Endothelial cell (in vitro differentiated cells): ENCODE data around the gene SPATS2L. TPM values are rescaled to one million over a fixed set of nuclear protein-coding genes. Genes with fewer than 3 reads are reported as not detected.
A peak's percentile ranks its signal among the peaks of the same experiment; 100 is the strongest.

Source experiments
- DNase-seq: peaks from one replicate; pipeline ENCODE4 v3.0.0; 2021; ENCODE audit warnings: low spot score
- H3K27ac Mint-ChIP-seq: one replicate; pipeline ENCODE4 v1.8.0; 2021; ENCODE audit warnings: mixed read lengths, inconsistent platforms; ENCODE audit not compliant: unreplicated experiment
- H3K27me3 Mint-ChIP-seq: one replicate; pipeline ENCODE4 v1.8.0; 2021; ENCODE audit warnings: mild to moderate bottlenecking, moderate library complexity, mixed read lengths, inconsistent platforms; ENCODE audit not compliant: unreplicated experiment
- H3K36me3 Mint-ChIP-seq: one replicate; pipeline ENCODE4 v1.8.0; 2021; ENCODE audit warnings: mild to moderate bottlenecking, low read depth, mixed read lengths, inconsistent platforms; ENCODE audit not compliant: unreplicated experiment
- H3K4me1 Mint-ChIP-seq: one replicate; pipeline ENCODE4 v1.8.0; 2021; ENCODE audit warnings: mild to moderate bottlenecking, mixed read lengths, inconsistent platforms; ENCODE audit not compliant: unreplicated experiment
- H3K4me3 Mint-ChIP-seq: one replicate; pipeline ENCODE4 v1.8.0; 2021; ENCODE audit warnings: mild to moderate bottlenecking, mixed read lengths, inconsistent platforms; ENCODE audit not compliant: unreplicated experiment
- H3K9me3 Mint-ChIP-seq: one replicate; pipeline ENCODE4 v1.8.0; 2021; ENCODE audit warnings: mixed read lengths, inconsistent platforms; ENCODE audit not compliant: unreplicated experiment
- CTCF ChIP-seq: fragments of 200-600 bp; sonication (generic); IDR thresholded peaks from one replicate; pipeline ENCODE4 v1.5.0; 2021; ENCODE audit warnings: antibody characterized with exemption; ENCODE audit not compliant: unreplicated experiment
- total RNA-seq: library from RNA; stranded (reverse); fragmentation: NEBNext Ultra II Directional; extraction: Animal tissue kit (Norgen Biotek cat#: 25700); gene quantifications from one replicate; pipeline ENCODE4 v1.2.1, GENCODE V29; 2021; ENCODE audit not compliant: unreplicated experiment

Gene SPATS2L
- total RNA-seq, 1 donor from 2014 or later = 72.9 TPM

GRCh38 chr2:200377355-200378336 is 71.2 kb downstream of the SPATS2L start:
- no peak for TF ChIP-seq CTCF
- Mint-ChIP-seq H3K9me3 (no peaks in the 10 kb centered on the region), H3K36me3 (no peaks in the 10 kb centered on the region), H3K27ac (peak overlapping the region; percentile 96), H3K4me1 (peaks cover 52% of the 10 kb centered on the region), H3K27me3 (peaks cover 2% of the 10 kb centered on the region), H3K4me3 (no peak overlapping the region)
- DNase-seq = no peak

DNA sequence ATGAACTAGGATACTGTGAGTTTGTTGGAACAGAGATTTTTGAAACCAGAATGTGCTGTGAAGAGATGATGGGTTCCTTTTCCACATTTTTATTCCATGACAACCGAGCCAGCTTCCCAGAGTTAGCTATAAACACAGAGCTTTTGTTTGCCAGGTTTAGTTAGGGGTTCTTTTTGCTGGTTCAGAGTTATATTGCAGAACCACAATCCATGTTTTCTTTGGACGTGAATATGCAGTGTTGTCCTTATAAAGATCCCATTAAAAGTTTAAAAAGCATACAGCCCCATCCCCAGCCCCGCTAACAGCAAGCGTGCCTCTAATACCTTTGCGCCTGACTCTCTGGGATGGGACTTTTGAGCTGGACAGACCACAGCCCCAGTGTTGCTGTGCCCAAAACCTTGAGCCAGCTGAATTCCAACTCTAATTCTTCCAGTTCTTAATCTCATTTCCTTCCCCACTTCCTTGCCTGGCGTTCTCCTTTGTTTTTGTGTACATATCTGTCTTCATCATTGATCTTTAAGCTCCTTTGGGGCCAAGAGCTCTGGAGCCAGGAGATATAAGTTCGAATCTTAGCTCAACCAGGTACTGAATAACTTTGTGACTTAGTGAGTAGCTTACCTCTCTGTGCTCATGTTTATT is 72.3 kb downstream of the SPATS2L start:
- peaks cover 58% of the 10 kb centered on the region for H3K4me1 Mint-ChIP-seq
- peak overlapping the region; percentile 6 for H3K4me3 Mint-ChIP-seq
- H3K27me3 Mint-ChIP-seq = peaks cover 2% of the 10 kb centered on the region
- no peak for TF ChIP-seq CTCF
- no peaks in the 10 kb centered on the region for H3K36me3 Mint-ChIP-seq
- no peaks in the 10 kb centered on the region for H3K9me3 Mint-ChIP-seq
- H3K27ac Mint-ChIP-seq = peak overlapping the region; percentile 96
- no peak for DNase-seq

DNA sequence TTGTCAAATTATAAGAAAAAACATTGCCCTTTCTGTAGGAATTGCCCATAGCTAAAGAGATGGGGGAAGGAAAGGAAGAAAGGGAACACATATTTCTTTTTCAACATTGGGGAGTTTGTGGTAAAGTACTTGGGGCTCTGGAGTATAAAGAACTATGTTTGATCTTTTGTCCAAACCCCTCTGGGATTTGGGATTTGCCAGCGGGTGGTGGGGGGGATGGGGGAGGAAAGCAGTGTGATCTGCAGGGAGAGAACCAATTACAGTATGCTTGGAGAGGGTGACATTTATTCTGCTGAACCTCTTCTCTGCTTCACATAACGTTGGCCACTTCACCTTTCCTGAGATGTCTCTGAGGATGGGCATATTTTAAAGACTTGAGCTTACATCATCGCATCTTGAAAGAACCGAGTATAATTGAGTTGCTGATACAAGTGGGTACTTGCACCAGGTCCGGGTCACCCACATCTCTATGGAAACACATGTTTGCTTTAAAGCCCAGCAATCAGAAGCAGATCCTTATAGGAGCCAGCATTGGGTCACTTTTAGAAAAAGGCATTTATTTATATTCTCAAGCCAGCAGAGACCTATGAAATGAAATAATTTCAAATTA is 73.1 kb downstream of the SPATS2L start:
- H3K4me1 Mint-ChIP-seq = peaks cover 58% of the 10 kb centered on the region
- TF ChIP-seq CTCF = no peak
- H3K27me3 Mint-ChIP-seq = peaks cover 2% of the 10 kb centered on the region
- H3K36me3 Mint-ChIP-seq = no peaks in the 10 kb centered on the region
- peak overlapping the region; percentile 96 for H3K27ac Mint-ChIP-seq
- H3K4me3 Mint-ChIP-seq = no peak overlapping the region
- no peak for DNase-seq
- no peaks in the 10 kb centered on the region for H3K9me3 Mint-ChIP-seq

DNA sequence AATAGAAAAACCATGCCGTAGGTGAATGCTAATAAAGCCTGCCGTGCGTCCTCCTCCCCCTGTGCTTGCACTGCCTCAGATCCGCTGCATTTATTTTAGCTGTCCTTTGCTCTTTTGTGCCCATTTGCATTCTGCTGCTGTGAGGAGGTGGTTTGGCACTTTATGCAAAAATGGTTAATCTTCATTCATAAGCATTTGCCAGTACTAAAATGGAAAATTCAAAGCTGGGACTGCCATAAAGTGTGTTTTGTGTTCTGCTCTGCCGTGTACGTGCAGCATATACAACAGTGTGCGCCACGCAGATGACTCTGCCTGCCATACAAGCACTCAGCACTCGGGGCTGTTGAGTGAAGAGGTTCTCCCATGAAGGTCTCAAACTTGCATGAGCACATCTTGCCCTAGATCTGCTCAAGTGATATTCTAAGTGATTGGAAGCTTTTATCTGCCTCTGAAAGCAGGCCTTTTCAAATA is 73.6 kb downstream of the SPATS2L start:
- Mint-ChIP-seq H3K36me3 (no peaks in the 10 kb centered on the region), H3K4me3 (no peak overlapping the region), H3K9me3 (no peaks in the 10 kb centered on the region), H3K4me1 (peaks cover 58% of the 10 kb centered on the region), H3K27me3 (peaks cover 2% of the 10 kb centered on the region), H3K27ac (no peak overlapping the region)
- no peak for DNase-seq
- no peak for TF ChIP-seq CTCF
